DOHH2 (cell line): ENCODE results near the gene CNTN5.

Experiments used
- H3F3A ChIP-seq: fragments of 200-600 bp; sonication (generic), shearing (Covaris generic); 2 replicates; pipeline ENCODE4 v1.6.0; 2016; ENCODE audit warnings: antibody characterized with exemption, mild to moderate bottlenecking; ENCODE audit not compliant: control insufficient read depth, insufficient read depth
- H3K27ac ChIP-seq: fragments of 200-600 bp; sonication (generic); 2 replicates; pipeline ENCODE4 v1.5.1; 2014; ENCODE audit warnings: low read depth, mild to moderate bottlenecking, low read length, moderate library complexity
- H3K27me3 ChIP-seq: fragments of 200-600 bp; sonication (generic); 2 replicates; pipeline ENCODE4 v1.6.1; 2014; ENCODE audit warnings: mild to moderate bottlenecking, low read length, mixed read lengths; ENCODE audit not compliant: control insufficient read depth
- H3K36me3 ChIP-seq: fragments of 200-600 bp; sonication (generic); 2 replicates; pipeline ENCODE4 v1.6.1; 2014; ENCODE audit warnings: mild to moderate bottlenecking, low read length, moderate library complexity, mixed read lengths; ENCODE audit not compliant: control insufficient read depth
- H3K4me1 ChIP-seq: fragments of 200-600 bp; sonication (generic); 2 replicates; pipeline ENCODE4 v1.6.1; 2014; ENCODE audit warnings: mild to moderate bottlenecking, low read length, mixed read lengths; ENCODE audit not compliant: control insufficient read depth
- H3K4me2 ChIP-seq: fragments of 200-600 bp; sonication (generic); 2 replicates; pipeline ENCODE4 v1.6.0; 2014; ENCODE audit warnings: mild to moderate bottlenecking, low read length, moderate library complexity
- H3K4me3 ChIP-seq: fragments of 200-600 bp; sonication (generic); 2 replicates; pipeline ENCODE4 v1.5.1; 2014; ENCODE audit warnings: mild to moderate bottlenecking, low read length, mixed read lengths
- H3K79me2 ChIP-seq: fragments of 200-600 bp; sonication (generic); 2 replicates; pipeline ENCODE4 v1.6.1; 2014; ENCODE audit warnings: mild to moderate bottlenecking, low read length, mixed read lengths; ENCODE audit not compliant: control insufficient read depth
- H3K9me2 ChIP-seq: fragments of 200-600 bp; sonication (generic); replicated peaks from 2 replicates; pipeline ENCODE4 v1.6.1; 2014; ENCODE audit warnings: mild to moderate bottlenecking, low read length, mixed read lengths; ENCODE audit not compliant: control insufficient read depth
- H3K9me3 ChIP-seq: fragments of 200-600 bp; sonication (generic); 2 replicates; pipeline ENCODE4 v1.6.1; 2014; ENCODE audit warnings: antibody characterized with exemption, low read length, mixed read lengths; ENCODE audit not compliant: control insufficient read depth, insufficient read depth
- H4K20me1 ChIP-seq: fragments of 200-600 bp; sonication (generic); 2 replicates; pipeline ENCODE4 v1.6.0; 2014; ENCODE audit warnings: low read depth, mild to moderate bottlenecking, antibody characterized with exemption, low read length, moderate library complexity; ENCODE audit not compliant: control insufficient read depth, insufficient read depth
- EZH2phosphoT487 ChIP-seq: fragments of 200-600 bp; sonication (generic); IDR thresholded peaks from 2 replicates; pipeline ENCODE4 v1.6.1; 2017; ENCODE audit warnings: borderline replicate concordance, mild to moderate bottlenecking, antibody characterized with exemption, low read length, moderate library complexity, mixed read lengths
- TF ChIP-seq, protein P1 (sequence below): fragments of 200-600 bp; sonication (generic); IDR thresholded peaks from one replicate; pipeline ENCODE4 v1.5.1; 2014; ENCODE audit warnings: antibody characterized with exemption, mild to moderate bottlenecking, low read depth, low read length; ENCODE audit not compliant: poor library complexity, severe bottlenecking

The CNTN5 gene

DNA sequence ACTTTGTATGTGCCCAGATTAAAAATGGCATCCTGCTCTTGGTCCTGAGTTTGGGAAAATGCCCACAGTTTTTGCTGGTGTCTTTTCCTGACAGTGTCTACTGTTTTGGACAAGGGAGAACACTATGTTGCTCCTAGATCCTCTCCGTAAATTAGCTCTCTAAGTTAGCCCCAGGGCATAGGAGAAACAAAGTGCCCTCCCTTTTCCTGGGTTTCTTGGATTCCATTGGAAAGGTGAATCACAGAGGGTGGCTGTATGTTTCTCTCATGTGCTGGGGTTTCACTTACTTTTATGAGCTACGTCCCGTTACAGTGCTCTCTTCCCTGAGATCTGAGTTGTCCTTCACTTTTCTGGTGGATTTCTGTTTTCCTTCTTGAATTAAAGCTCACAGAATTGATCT lies 782.8 kb downstream of the CNTN5 start:
- H3K4me2 ChIP-seq = no peak overlapping the region
- H4K20me1 ChIP-seq = no peaks in the 10 kb centered on the region
- H3F3A ChIP-seq = no peaks in the 10 kb centered on the region
- no peak overlapping the region for H3K4me3 ChIP-seq
- no peaks in the 10 kb centered on the region for H3K27me3 ChIP-seq
- TF ChIP-seq EZH2phosphoT487 = no peak
- TF ChIP-seq, protein P1, sequence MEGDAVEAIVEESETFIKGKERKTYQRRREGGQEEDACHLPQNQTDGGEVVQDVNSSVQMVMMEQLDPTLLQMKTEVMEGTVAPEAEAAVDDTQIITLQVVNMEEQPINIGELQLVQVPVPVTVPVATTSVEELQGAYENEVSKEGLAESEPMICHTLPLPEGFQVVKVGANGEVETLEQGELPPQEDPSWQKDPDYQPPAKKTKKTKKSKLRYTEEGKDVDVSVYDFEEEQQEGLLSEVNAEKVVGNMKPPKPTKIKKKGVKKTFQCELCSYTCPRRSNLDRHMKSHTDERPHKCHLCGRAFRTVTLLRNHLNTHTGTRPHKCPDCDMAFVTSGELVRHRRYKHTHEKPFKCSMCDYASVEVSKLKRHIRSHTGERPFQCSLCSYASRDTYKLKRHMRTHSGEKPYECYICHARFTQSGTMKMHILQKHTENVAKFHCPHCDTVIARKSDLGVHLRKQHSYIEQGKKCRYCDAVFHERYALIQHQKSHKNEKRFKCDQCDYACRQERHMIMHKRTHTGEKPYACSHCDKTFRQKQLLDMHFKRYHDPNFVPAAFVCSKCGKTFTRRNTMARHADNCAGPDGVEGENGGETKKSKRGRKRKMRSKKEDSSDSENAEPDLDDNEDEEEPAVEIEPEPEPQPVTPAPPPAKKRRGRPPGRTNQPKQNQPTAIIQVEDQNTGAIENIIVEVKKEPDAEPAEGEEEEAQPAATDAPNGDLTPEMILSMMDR = no peak
- H3K36me3 ChIP-seq = no peaks in the 10 kb centered on the region
- no peaks in the 10 kb centered on the region for H3K9me3 ChIP-seq
- H3K4me1 ChIP-seq = no peaks in the 10 kb centered on the region
- H3K27ac ChIP-seq = no peak overlapping the region
- H3K79me2 ChIP-seq = no peaks in the 10 kb centered on the region
- no peaks in the 10 kb centered on the region for H3K9me2 ChIP-seq

DNA sequence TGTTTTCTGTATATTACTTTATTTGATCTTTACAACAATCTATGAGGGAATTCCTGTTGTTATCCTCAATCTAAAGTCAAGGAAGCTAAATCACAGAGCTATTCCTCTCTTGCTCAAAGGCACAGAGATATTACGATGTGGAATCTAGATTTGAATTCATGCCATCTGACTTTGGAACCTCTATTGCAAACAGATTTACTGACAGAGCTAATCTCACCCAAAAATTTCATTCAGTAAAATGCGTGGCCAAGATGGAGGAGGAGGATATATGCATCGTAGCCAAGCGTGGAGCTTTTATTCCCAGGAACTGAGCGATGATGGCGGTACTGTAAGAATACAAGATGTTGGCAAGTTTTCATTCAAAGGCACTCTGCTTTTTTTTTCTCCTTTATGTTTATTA lies 791.8 kb downstream of the CNTN5 start:
- Histone ChIP-seq H3F3A (no peaks in the 10 kb centered on the region), H3K79me2 (no peaks in the 10 kb centered on the region), H3K9me2 (no peaks in the 10 kb centered on the region), H3K4me1 (no peaks in the 10 kb centered on the region), H3K4me2 (no peak overlapping the region), H3K9me3 (no peaks in the 10 kb centered on the region), H3K4me3 (no peak overlapping the region), H3K36me3 (no peaks in the 10 kb centered on the region), H4K20me1 (no peaks in the 10 kb centered on the region), H3K27me3 (no peaks in the 10 kb centered on the region), H3K27ac (no peak overlapping the region)
- TF ChIP-seq, protein P1 = no peak
- TF ChIP-seq EZH2phosphoT487 = no peak

DNA sequence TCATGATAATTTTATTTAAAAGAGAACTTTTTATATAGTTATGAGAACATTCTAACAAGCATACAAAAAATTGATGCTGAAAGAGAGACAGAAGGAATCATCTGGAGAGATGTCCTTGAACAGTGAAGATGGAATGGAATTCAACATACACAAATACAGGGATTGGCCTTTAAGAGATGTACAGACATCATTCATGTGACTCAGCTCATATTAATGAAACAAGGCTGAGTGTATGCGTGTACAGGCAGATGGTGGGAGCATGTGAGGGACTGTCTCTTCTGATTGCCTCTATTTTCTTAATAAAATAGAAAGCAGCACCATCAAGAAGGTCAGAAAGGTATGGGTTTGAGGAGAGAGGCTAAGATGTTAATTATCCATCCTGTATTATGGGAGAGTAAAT lies 793.3 kb downstream of the CNTN5 start:
- no peak overlapping the region for H3K27ac ChIP-seq
- H3K4me2 ChIP-seq = no peak overlapping the region
- H3K4me3 ChIP-seq = no peak overlapping the region
- H3K79me2 ChIP-seq = no peaks in the 10 kb centered on the region
- no peaks in the 10 kb centered on the region for H3K27me3 ChIP-seq
- H4K20me1 ChIP-seq = no peaks in the 10 kb centered on the region
- no peaks in the 10 kb centered on the region for H3K4me1 ChIP-seq
- H3K36me3 ChIP-seq = no peaks in the 10 kb centered on the region
- no peaks in the 10 kb centered on the region for H3F3A ChIP-seq
- no peak for TF ChIP-seq EZH2phosphoT487
- TF ChIP-seq, protein P1 = no peak
- no peaks in the 10 kb centered on the region for H3K9me2 ChIP-seq
- no peaks in the 10 kb centered on the region for H3K9me3 ChIP-seq

DNA sequence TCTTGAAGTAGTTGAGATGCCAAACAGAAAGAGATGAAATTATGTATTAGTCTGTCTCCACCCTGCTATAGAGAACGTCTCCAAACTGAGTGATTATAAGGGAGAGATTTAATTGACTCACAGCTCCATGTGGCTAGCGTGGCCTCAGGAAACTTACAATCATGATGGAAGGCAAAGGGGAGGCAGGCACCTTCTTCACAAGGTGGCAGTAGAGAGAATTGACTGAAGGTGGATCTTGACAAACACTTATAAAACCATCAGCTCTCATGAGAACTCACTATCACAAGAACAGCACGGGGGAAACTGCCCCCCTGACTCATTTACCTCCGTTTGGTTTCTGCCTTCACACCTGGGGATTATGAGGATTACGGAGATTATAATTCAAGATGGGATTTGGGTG lies 794.0 kb downstream of the CNTN5 start:
- Histone ChIP-seq H3K79me2 (no peaks in the 10 kb centered on the region), H3K4me3 (no peak overlapping the region), H3K9me3 (no peaks in the 10 kb centered on the region), H3K4me1 (no peaks in the 10 kb centered on the region), H3K27ac (no peak overlapping the region), H3K9me2 (no peaks in the 10 kb centered on the region), H3K4me2 (no peak overlapping the region), H3K36me3 (no peaks in the 10 kb centered on the region), H3K27me3 (no peaks in the 10 kb centered on the region), H4K20me1 (no peaks in the 10 kb centered on the region), H3F3A (no peaks in the 10 kb centered on the region)
- TF ChIP-seq EZH2phosphoT487 = no peak
- TF ChIP-seq, protein P1 = no peak
